ENCODE results near the gene IKZF3. TPM values are rescaled to one million over a fixed set of nuclear protein-coding genes. Genes with fewer than 3 reads are reported as not detected.

IKZF3 gene
- polyA plus RNA-seq, 1 of the 3 experiments (the other 2 are of a cell fraction): not detected

DNA sequence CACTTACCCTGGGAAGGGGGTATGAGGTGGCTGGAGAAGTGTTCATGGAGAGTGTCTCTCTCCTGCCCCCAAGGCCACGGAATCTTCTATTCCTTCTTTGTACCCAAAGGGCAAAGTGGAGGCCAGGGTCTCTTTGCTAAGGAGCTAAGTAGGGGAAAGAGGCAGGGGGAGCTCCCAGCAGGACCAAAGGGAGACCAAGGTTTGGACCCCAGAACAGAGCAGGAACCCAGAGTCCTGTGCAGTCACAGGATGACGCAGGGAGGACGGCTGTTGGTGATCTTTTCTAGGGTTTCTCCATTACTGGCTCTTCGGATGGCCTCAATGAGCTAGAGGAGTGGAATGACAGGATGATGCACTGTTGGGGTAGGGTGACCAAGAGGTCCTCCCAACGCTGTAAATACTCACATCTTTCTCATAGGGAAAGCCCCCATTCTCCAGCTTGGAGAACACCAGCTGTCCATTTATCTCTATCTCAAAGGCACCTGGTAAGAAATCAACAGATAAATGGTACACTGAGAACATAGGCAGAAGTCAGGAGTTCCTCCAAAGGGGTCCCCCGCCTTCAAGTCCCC, 134.7 kb downstream of the IKZF3 start:
- DNase-seq: no peak
- peak overlapping the region; percentile 91 for H3K9ac ChIP-seq
- H3K27me3 ChIP-seq (ENCODE audit: insufficient read depth): no peaks in the 10 kb centered on the region
- H3K27ac ChIP-seq (ENCODE audit: low read depth in 2 of 2, low read length in 1 of 2): no peak overlapping the region
- no peaks in the 10 kb centered on the region for H3K9me3 ChIP-seq
- no peaks in the 10 kb centered on the region; the same call in 1 of the 2 replicates for H3K79me2 ChIP-seq (ENCODE audit: insufficient read depth)
- peak overlapping the region; percentile 96 for H3K4me2 ChIP-seq
- H2AFZ ChIP-seq (ENCODE audit: low read depth): peak overlapping the region; percentile 98; the same call in 1 of the 2 replicates
- no peaks in the 10 kb centered on the region for H4K20me1 ChIP-seq (ENCODE audit: insufficient read depth)
- 66% methylated on average over 6 of the region's 6 CpGs for WGBS (ENCODE audit: low lambda C conversion rate)
- H3K36me3 ChIP-seq (replicated peaks in 1 of 2; ENCODE audit: control insufficient read depth in 1 of 2, insufficient read depth in 2 of 2, low read length in 1 of 2): peaks cover 0 to 4% of the 10 kb centered on the region in 2 experiments
- no peaks in the 10 kb centered on the region for H3K9me2 ChIP-seq
- H3K4me1 ChIP-seq (ENCODE audit: control insufficient read depth in 1 of 2, insufficient read depth in 2 of 2, low read depth in 1 of 2, low read length in 1 of 2): peaks cover 0 to 8% of the 10 kb centered on the region in 2 experiments; a peak in 1 of 4 replicates
- H3K4me3 ChIP-seq (ENCODE audit: low read depth in 2 of 2, low read length in 1 of 2): peak overlapping the region; percentile 65 to 96
- TF ChIP-seq NRF1 (IDR thresholded peaks at IDR 0.05; ENCODE audit: low read depth, low read length) (no peak), FOSL2 (IDR thresholded peaks at IDR 0.05; ENCODE audit: borderline replicate concordance, low read depth) (no peak), TCF12 (IDR thresholded peaks at IDR 0.05) (no peak), MEF2A (IDR thresholded peaks at IDR 0.05; ENCODE audit: borderline replicate concordance, low read depth) (no peak), GABPA (IDR thresholded peaks at IDR 0.05; ENCODE audit: low read depth) (no peak), TAF1 (IDR thresholded peaks at IDR 0.05; ENCODE audit: borderline replicate concordance, low read depth, low read length) (no peak), RXRA (IDR thresholded peaks at IDR 0.05; ENCODE audit: borderline replicate concordance, low read depth) (no peak), ELF1 (IDR thresholded peaks at IDR 0.05) (no peak), NFIC (IDR thresholded peaks at IDR 0.05; ENCODE audit: borderline replicate concordance) (no peak), RFX5 (IDR thresholded peaks at IDR 0.05; ENCODE audit: low read length) (no peak), CHD2 (IDR thresholded peaks at IDR 0.05; ENCODE audit: low read length, partially characterized antibody) (no peak), YY1 (IDR thresholded peaks at IDR 0.05; ENCODE audit: low read depth) (no peak), SMC3 (IDR thresholded peaks at IDR 0.05; ENCODE audit: low read depth, low read length) (no peak)
- TF ChIP-seq, protein P1, sequence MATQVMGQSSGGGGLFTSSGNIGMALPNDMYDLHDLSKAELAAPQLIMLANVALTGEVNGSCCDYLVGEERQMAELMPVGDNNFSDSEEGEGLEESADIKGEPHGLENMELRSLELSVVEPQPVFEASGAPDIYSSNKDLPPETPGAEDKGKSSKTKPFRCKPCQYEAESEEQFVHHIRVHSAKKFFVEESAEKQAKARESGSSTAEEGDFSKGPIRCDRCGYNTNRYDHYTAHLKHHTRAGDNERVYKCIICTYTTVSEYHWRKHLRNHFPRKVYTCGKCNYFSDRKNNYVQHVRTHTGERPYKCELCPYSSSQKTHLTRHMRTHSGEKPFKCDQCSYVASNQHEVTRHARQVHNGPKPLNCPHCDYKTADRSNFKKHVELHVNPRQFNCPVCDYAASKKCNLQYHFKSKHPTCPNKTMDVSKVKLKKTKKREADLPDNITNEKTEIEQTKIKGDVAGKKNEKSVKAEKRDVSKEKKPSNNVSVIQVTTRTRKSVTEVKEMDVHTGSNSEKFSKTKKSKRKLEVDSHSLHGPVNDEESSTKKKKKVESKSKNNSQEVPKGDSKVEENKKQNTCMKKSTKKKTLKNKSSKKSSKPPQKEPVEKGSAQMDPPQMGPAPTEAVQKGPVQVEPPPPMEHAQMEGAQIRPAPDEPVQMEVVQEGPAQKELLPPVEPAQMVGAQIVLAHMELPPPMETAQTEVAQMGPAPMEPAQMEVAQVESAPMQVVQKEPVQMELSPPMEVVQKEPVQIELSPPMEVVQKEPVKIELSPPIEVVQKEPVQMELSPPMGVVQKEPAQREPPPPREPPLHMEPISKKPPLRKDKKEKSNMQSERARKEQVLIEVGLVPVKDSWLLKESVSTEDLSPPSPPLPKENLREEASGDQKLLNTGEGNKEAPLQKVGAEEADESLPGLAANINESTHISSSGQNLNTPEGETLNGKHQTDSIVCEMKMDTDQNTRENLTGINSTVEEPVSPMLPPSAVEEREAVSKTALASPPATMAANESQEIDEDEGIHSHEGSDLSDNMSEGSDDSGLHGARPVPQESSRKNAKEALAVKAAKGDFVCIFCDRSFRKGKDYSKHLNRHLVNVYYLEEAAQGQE (IDR thresholded peaks at IDR 0.05; ENCODE audit: low read depth, low read length): no peak
- TF ChIP-seq, protein P2, sequence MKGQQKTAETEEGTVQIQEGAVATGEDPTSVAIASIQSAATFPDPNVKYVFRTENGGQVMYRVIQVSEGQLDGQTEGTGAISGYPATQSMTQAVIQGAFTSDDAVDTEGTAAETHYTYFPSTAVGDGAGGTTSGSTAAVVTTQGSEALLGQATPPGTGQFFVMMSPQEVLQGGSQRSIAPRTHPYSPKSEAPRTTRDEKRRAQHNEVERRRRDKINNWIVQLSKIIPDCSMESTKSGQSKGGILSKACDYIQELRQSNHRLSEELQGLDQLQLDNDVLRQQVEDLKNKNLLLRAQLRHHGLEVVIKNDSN (IDR thresholded peaks at IDR 0.05; ENCODE audit: borderline replicate concordance, low read depth): no peak
- TF ChIP-seq, protein P3, sequence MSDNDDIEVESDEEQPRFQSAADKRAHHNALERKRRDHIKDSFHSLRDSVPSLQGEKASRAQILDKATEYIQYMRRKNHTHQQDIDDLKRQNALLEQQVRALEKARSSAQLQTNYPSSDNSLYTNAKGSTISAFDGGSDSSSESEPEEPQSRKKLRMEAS (IDR thresholded peaks at IDR 0.05; ENCODE audit: low read depth): no peak
- TF ChIP-seq, protein P4, sequence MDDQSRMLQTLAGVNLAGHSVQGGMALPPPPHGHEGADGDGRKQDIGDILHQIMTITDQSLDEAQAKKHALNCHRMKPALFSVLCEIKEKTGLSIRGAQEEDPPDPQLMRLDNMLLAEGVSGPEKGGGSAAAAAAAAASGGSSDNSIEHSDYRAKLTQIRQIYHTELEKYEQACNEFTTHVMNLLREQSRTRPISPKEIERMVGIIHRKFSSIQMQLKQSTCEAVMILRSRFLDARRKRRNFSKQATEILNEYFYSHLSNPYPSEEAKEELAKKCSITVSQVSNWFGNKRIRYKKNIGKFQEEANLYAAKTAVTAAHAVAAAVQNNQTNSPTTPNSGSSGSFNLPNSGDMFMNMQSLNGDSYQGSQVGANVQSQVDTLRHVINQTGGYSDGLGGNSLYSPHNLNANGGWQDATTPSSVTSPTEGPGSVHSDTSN (IDR thresholded peaks at IDR 0.05): no peak
- TF ChIP-seq, protein P5, sequence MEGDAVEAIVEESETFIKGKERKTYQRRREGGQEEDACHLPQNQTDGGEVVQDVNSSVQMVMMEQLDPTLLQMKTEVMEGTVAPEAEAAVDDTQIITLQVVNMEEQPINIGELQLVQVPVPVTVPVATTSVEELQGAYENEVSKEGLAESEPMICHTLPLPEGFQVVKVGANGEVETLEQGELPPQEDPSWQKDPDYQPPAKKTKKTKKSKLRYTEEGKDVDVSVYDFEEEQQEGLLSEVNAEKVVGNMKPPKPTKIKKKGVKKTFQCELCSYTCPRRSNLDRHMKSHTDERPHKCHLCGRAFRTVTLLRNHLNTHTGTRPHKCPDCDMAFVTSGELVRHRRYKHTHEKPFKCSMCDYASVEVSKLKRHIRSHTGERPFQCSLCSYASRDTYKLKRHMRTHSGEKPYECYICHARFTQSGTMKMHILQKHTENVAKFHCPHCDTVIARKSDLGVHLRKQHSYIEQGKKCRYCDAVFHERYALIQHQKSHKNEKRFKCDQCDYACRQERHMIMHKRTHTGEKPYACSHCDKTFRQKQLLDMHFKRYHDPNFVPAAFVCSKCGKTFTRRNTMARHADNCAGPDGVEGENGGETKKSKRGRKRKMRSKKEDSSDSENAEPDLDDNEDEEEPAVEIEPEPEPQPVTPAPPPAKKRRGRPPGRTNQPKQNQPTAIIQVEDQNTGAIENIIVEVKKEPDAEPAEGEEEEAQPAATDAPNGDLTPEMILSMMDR (IDR thresholded peaks at IDR 0.05): no peak
- ChIA-PET CTCF (interaction anchor here (0.6 to 4.6 kb wide), 29 partner anchors 10 to 559 kb away, joined by 3 to 27 read pairs (median 5); partner anchors contain the start of gene PNMT), POLR2A (interaction anchor here (1.1 to 1.5 kb wide), 2 partner anchors 18 to 42 kb away, joined by 3 read pairs; partner anchors contain the start of gene PGAP3)
- H3F3A ChIP-seq (replicated peaks; ENCODE audit: insufficient read depth): no peaks in the 10 kb centered on the region

Measured in SK-N-SH (cell line).